ENCODE measurements around the gene NOP53. TPM values are rescaled to one million over a fixed set of nuclear protein-coding genes. Genes with fewer than 3 reads are reported as not detected.

Gene NOP53
- total and polyA plus RNA-seq, 2 of the 4 experiments (the other 2 are of a cell fraction), result 59.5 to 83.2 TPM

GRCh38 chr19:47719047-47719859, 26.1 kb upstream of the NOP53 start (continued):
- peak; percentile 96 for TF ChIP-seq USF2 (IDR thresholded peaks at IDR 0.05; ENCODE audit: low read depth, low read length)
- no peak for TF ChIP-seq CHD1 (IDR thresholded peaks at IDR 0.05; ENCODE audit: low read depth, low read length)

All from IMR-90 (cell line).